Spinal cord (tissue), 10 donors: ENCODE results near the gene GPR34. TPM values are rescaled to one million over a fixed set of nuclear protein-coding genes. Genes with fewer than 3 reads are reported as not detected.
"Not testable (repeated sequence)": the region's sequence is repeated elsewhere in the genome, so short reads cannot be mapped to it uniquely, and the experiment has no call there.

Experiments
- DNase-seq, 6 donors: peaks; one replicate each; pipeline versions ENCODE4 v3.0.0 to v3.0.0-alpha.2; 2013 to 2015; ENCODE audit warnings: low spot score in 6 of 6, low read depth in 4 of 6
- H3K27ac ChIP-seq: one replicate; pipeline ENCODE4 v1.5.1; 2013; ENCODE audit warnings: low read depth, low read length, control low read depth
- H3K27me3 ChIP-seq: one replicate; pipeline ENCODE4 v1.6.1; 2013; ENCODE audit warnings: low read length; ENCODE audit not compliant: control insufficient read depth, insufficient read depth
- H3K36me3 ChIP-seq: one replicate; pipeline ENCODE4 v1.6.1; 2013; ENCODE audit warnings: low read length; ENCODE audit not compliant: control insufficient read depth, insufficient read depth
- H3K4me1 ChIP-seq: one replicate; pipeline ENCODE4 v1.6.1; 2013; ENCODE audit warnings: low read length; ENCODE audit not compliant: control insufficient read depth, insufficient read depth
- H3K4me3 ChIP-seq: one replicate; pipeline ENCODE4 v1.5.1; 2013; ENCODE audit warnings: low read depth, low read length, control low read depth
- H3K9me3 ChIP-seq: one replicate; pipeline ENCODE4 v1.6.1; 2013; ENCODE audit warnings: low read length; ENCODE audit not compliant: control insufficient read depth, insufficient read depth
- WGBS: methylation state at CpG from one replicate; pipeline ENCODE4 v1.1.5; 2013; ENCODE audit warnings: missing lambda C conversion rate; ENCODE audit not compliant: insufficient coverage; 5-methylcytosine and 5-hydroxymethylcytosine counted together
- polyA plus RNA-seq, 2 donors: library from polyadenylated mRNA; unstranded; fragments of 120-200 nt; gene quantifications; one replicate each; pipeline ENCODE4 v1.2.1, GENCODE V29; 2013; ENCODE audit not compliant: insufficient read length in 2 of 2
- total RNA-seq, 2 donors: library from RNA; depleted of rRNA in 1 of 2; stranded (reverse); fragments of 120-200 nt in 1 of 2; fragments of >200 nt in 1 of 2; gene quantifications; one replicate each; pipeline versions ENCODE4 v1.2.3 to v1.2.4, GENCODE V29; 2013 to 2014
- donor health status: healthy.

The GPR34 gene
- total and polyA plus RNA-seq, 4 donors: 13.0 to 54.4 (median 18.9) TPM

- H3K27ac ChIP-seq: no peak overlapping the region
- H3K9me3 ChIP-seq: no peaks in the 10 kb centered on the region
- peaks cover 8% of the 10 kb centered on the region for H3K27me3 ChIP-seq
- H3K36me3 ChIP-seq: no peaks in the 10 kb centered on the region
- no peak for DNase-seq
- no peaks in the 10 kb centered on the region for H3K4me1 ChIP-seq
- H3K4me3 ChIP-seq: no peak overlapping the region
- 79% methylated on average over 5 of the region's 5 CpGs for WGBS
Observed at GRCh38 chrX:41711021-41711667, 22.4 kb downstream of the GPR34 start.

- 74% methylated on average over 3 of the region's 5 CpGs for WGBS
- Histone ChIP-seq H3K4me1 (no peaks in the 10 kb centered on the region), H3K4me3 (no peak overlapping the region), H3K9me3 (no peaks in the 10 kb centered on the region), H3K27me3 (peaks cover 2% of the 10 kb centered on the region), H3K27ac (no peak overlapping the region), H3K36me3 (no peaks in the 10 kb centered on the region)
- DNase-seq: no peak
Observed at GRCh38 chrX:41716222-41716621, 27.4 kb downstream of the GPR34 start.

GRCh38 chrX:41716767-41717473, 28.1 kb downstream of the GPR34 start:
- no peaks in the 10 kb centered on the region for H3K4me1 ChIP-seq
- H3K4me3 ChIP-seq: no peak overlapping the region
- no peaks in the 10 kb centered on the region for H3K36me3 ChIP-seq
- H3K27ac ChIP-seq: no peak overlapping the region
- no peak for DNase-seq
- H3K27me3 ChIP-seq: peaks cover 2% of the 10 kb centered on the region
- 78% methylated on average over 12 of the region's 12 CpGs for WGBS
- no peaks in the 10 kb centered on the region for H3K9me3 ChIP-seq

GRCh38 chrX:41718481-41719235, 29.9 kb downstream of the GPR34 start:
- H3K27ac ChIP-seq: no peak overlapping the region
- no peak overlapping the region for H3K4me3 ChIP-seq
- no peaks in the 10 kb centered on the region for H3K9me3 ChIP-seq
- WGBS: 38% methylated on average over 4 of the region's 4 CpGs
- H3K27me3 ChIP-seq: peaks cover 5% of the 10 kb centered on the region
- DNase-seq: peak in 1 of 6 donors; percentile 26
- H3K4me1 ChIP-seq: no peaks in the 10 kb centered on the region
- no peaks in the 10 kb centered on the region for H3K36me3 ChIP-seq

GRCh38 chrX:41719610-41720009, 30.8 kb downstream of the GPR34 start:
- H3K27ac ChIP-seq, H3K27me3 ChIP-seq, DNase-seq, H3K9me3 ChIP-seq, H3K36me3 ChIP-seq, H3K4me1 ChIP-seq, H3K4me3 ChIP-seq: not testable (repeated sequence)
- 75% methylated on average over 2 of the region's 6 CpGs for WGBS

GRCh38 chrX:41720125-41720779, 31.5 kb downstream of the GPR34 start:
- 60% methylated on average over 2 of the region's 3 CpGs for WGBS
- no peak for DNase-seq
- peaks cover 5% of the 10 kb centered on the region for H3K27me3 ChIP-seq

GRCh38 chrX:41721590-41721989, 32.8 kb downstream of the GPR34 start:
- WGBS: 60% methylated on average over 1 of the region's 1 CpG
- Histone ChIP-seq H3K27me3 (peaks cover 5% of the 10 kb centered on the region), H3K4me3 (no peak overlapping the region), H3K4me1 (no peaks in the 10 kb centered on the region), H3K27ac (no peak overlapping the region), H3K36me3 (no peaks in the 10 kb centered on the region), H3K9me3 (no peaks in the 10 kb centered on the region)
- DNase-seq: no peak

More at GRCh38 chrX:41720125-41720779, 31.5 kb downstream of the GPR34 start:
- no peaks in the 10 kb centered on the region for H3K9me3 ChIP-seq
- no peaks in the 10 kb centered on the region for H3K36me3 ChIP-seq
- no peak overlapping the region for H3K4me3 ChIP-seq
- H3K27ac ChIP-seq: no peak overlapping the region
- H3K4me1 ChIP-seq: no peaks in the 10 kb centered on the region

GRCh38 chrX:41722214-41722613, 33.4 kb downstream of the GPR34 start:
- WGBS: 77% methylated on average over 2 of the region's 3 CpGs
- no peak for DNase-seq
- no peak overlapping the region for H3K27ac ChIP-seq
- H3K4me3 ChIP-seq: no peak overlapping the region
- no peaks in the 10 kb centered on the region for H3K36me3 ChIP-seq
- no peaks in the 10 kb centered on the region for H3K4me1 ChIP-seq
- no peaks in the 10 kb centered on the region for H3K9me3 ChIP-seq
- peaks cover 5% of the 10 kb centered on the region for H3K27me3 ChIP-seq

GRCh38 chrX:41722816-41723618, 34.2 kb downstream of the GPR34 start:
- Histone ChIP-seq H3K27me3 (peaks cover 5% of the 10 kb centered on the region), H3K27ac (no peak overlapping the region), H3K36me3 (no peaks in the 10 kb centered on the region), H3K4me3 (no peak overlapping the region), H3K9me3 (no peaks in the 10 kb centered on the region), H3K4me1 (no peaks in the 10 kb centered on the region)
- WGBS: no CpG with 5 or more reads among the region's 3 CpGs
- no peak for DNase-seq
